Trophoblast cell (in vitro differentiated cells and primary cell): Measurements from ENCODE around the gene LCN15.

Experiments
- DNase-seq, 2 donors: peaks; one replicate each; pipeline ENCODE4 v3.0.0-alpha.2; 2016
- H2AFZ ChIP-seq: 2 replicates; pipeline ENCODE4 v1.6.1; 2013; ENCODE audit warnings: low read length, moderate library complexity, mild to moderate bottlenecking; ENCODE audit not compliant: insufficient read depth, poor library complexity
- H2AK5ac ChIP-seq: 2 replicates; pipeline ENCODE4 v1.6.1; 2013; ENCODE audit warnings: mild to moderate bottlenecking, low read length
- H2BK120ac ChIP-seq: 2 replicates; pipeline ENCODE4 v1.6.1; 2013; ENCODE audit warnings: low read length, mild to moderate bottlenecking, moderate library complexity; ENCODE audit not compliant: insufficient read depth, poor library complexity
- H2BK12ac ChIP-seq: 2 replicates; pipeline ENCODE4 v1.6.1; 2013; ENCODE audit warnings: mild to moderate bottlenecking, low read length, moderate library complexity
- H2BK5ac ChIP-seq: 2 replicates; pipeline ENCODE4 v1.6.1; 2013; ENCODE audit warnings: low read length, low read depth, moderate library complexity, mild to moderate bottlenecking; ENCODE audit not compliant: poor library complexity
- H3K14ac ChIP-seq: 2 replicates; pipeline ENCODE4 v1.6.1; 2013; ENCODE audit warnings: mild to moderate bottlenecking, low read length
- H3K18ac ChIP-seq: 2 replicates; pipeline ENCODE4 v1.6.1; 2013; ENCODE audit warnings: mild to moderate bottlenecking, low read length
- H3K23ac ChIP-seq: 2 replicates; pipeline ENCODE4 v1.6.1; 2013; ENCODE audit warnings: low read length
- H3K27ac ChIP-seq: 2 replicates; pipeline ENCODE4 v1.5.1; 2013; ENCODE audit warnings: low read depth, mild to moderate bottlenecking, inconsistent platforms, low read length, moderate library complexity
- H3K27me3 ChIP-seq: 2 replicates; pipeline ENCODE4 v1.6.1; 2013; ENCODE audit warnings: inconsistent platforms, mild to moderate bottlenecking, low read length, moderate library complexity; ENCODE audit not compliant: insufficient read depth
- H3K36me3 ChIP-seq, 2 experiments: 1 replicate in 1 of 2; 2 replicates in 1 of 2; pipeline ENCODE4 v1.6.1; 2013; ENCODE audit warnings: low read length in 2 of 2, mild to moderate bottlenecking in 2 of 2, moderate library complexity in 1 of 2; ENCODE audit not compliant: insufficient read depth in 2 of 2, control insufficient read depth in 1 of 2
- H3K4ac ChIP-seq: 2 replicates; pipeline ENCODE4 v1.6.1; 2013; ENCODE audit warnings: low read depth, mild to moderate bottlenecking, low read length, moderate library complexity
- H3K4me1 ChIP-seq, 2 experiments: 1 replicate in 1 of 2; 2 replicates in 1 of 2; pipeline ENCODE4 v1.6.1; 2013; ENCODE audit warnings: low read length in 2 of 2, mild to moderate bottlenecking in 2 of 2, moderate library complexity in 1 of 2; ENCODE audit not compliant: insufficient read depth in 2 of 2, control insufficient read depth in 1 of 2
- H3K4me2 ChIP-seq: 2 replicates; pipeline ENCODE4 v1.6.1; 2013; ENCODE audit warnings: inconsistent platforms, mild to moderate bottlenecking, low read length, moderate library complexity
- H3K4me3 ChIP-seq: 2 replicates; pipeline ENCODE4 v1.5.1; 2013; ENCODE audit warnings: mild to moderate bottlenecking, low read depth, low read length, inconsistent platforms
- H3K79me1 ChIP-seq: one replicate; pipeline ENCODE4 v1.6.1; 2013; ENCODE audit warnings: low read length
- H3K79me2 ChIP-seq: 2 replicates; pipeline ENCODE4 v1.6.1; 2013; ENCODE audit warnings: low read length, mild to moderate bottlenecking; ENCODE audit not compliant: control insufficient read depth, insufficient read depth, poor library complexity
- H3K9ac ChIP-seq: 2 replicates; pipeline ENCODE4 v1.6.1; 2013; ENCODE audit warnings: mild to moderate bottlenecking, low read length
- H3K9me3 ChIP-seq: 2 replicates; pipeline ENCODE4 v1.6.1; 2013; ENCODE audit warnings: low read depth, mild to moderate bottlenecking, control low read depth, inconsistent platforms, low read length; ENCODE audit not compliant: insufficient read depth
- H4K12ac ChIP-seq: 2 replicates; pipeline ENCODE4 v1.6.1; 2013; ENCODE audit warnings: low read depth, mild to moderate bottlenecking, low read length, moderate library complexity
- H4K8ac ChIP-seq: 2 replicates; pipeline ENCODE4 v1.6.1; 2013; ENCODE audit warnings: low read depth, mild to moderate bottlenecking, low read length, moderate library complexity
- H4K91ac ChIP-seq: one replicate; pipeline ENCODE4 v1.6.1; 2013; ENCODE audit warnings: low read depth, mild to moderate bottlenecking, low read length, moderate library complexity
- WGBS: extraction: QIAGEN DNeasy Blood & Tissue Kit; methylation state at CpG from one replicate; pipeline ENCODE4 v1.1.7; 2013; ENCODE audit warnings: missing lambda C conversion rate; ENCODE audit not compliant: insufficient read length, insufficient coverage; ENCODE audit errors: extremely low coverage; 5-methylcytosine and 5-hydroxymethylcytosine counted together

The LCN15 gene

DNA sequence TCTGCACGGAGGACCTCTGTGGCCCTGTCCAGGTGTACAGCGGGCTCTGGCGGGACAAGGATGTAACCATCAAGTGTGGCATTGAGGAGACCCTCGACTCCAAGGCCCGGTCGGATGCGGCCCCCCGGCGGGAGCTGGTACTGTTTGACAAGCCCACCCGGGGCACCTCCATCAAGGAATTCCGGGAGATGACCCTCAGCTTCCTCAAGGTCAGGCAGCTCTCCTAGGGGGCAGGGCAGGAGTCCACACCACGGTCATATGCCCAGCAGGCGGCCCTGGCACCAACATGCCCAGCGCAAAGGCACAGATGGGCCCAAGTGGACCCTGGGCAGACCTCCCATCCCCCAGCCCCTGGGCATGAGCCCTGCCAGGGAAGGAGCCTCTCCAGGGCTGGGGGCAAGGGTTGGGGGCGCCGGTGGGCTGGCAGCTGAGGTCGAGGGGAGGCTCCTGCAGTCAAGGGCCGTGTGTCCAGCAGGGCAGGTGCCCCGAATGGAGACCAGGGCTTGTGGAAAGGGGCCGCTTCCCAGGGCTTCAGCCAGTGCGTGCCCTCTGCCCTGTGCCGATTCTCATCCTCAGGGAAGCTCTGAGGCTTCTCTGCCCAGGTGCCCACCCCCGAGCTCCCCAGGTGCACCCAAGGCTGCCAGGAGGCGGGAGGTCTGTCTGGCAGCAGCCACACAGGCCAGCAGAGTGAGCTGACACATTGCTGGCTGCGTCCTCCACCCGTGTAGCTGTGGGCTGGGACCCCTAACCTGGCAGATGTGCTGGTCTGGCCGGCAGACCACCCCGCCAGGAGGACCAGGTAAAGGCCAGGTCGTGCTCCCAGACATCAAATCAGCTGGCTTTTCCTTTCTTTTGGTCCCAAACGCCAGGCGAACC, 42.0 kb downstream of the LCN15 start:
- H2AK5ac ChIP-seq = no peak overlapping the region
- H3K36me3 ChIP-seq = peaks cover 59 to 61% of the 10 kb centered on the region in 2 experiments
- no peaks in the 10 kb centered on the region for H3K27me3 ChIP-seq
- peaks cover 12 to 14% of the 10 kb centered on the region in 2 experiments for H3K4me1 ChIP-seq
- DNase-seq = no peak
- H3K9ac ChIP-seq = no peak overlapping the region
- H4K8ac ChIP-seq = no peak overlapping the region
- no peak overlapping the region for H3K4me3 ChIP-seq
- H2BK120ac ChIP-seq = no peak overlapping the region
- peaks cover 2% of the 10 kb centered on the region for H3K79me2 ChIP-seq
- H3K27ac ChIP-seq = no peak overlapping the region
- no peak overlapping the region for H2BK5ac ChIP-seq
- no peak overlapping the region for H2AFZ ChIP-seq
- H3K9me3 ChIP-seq = peaks cover 3% of the 10 kb centered on the region
- H3K79me1 ChIP-seq = peaks cover 6% of the 10 kb centered on the region
- H4K91ac ChIP-seq = no peak overlapping the region
- H3K4me2 ChIP-seq = no peak overlapping the region
- no peak overlapping the region for H2BK12ac ChIP-seq
- H3K23ac ChIP-seq = no peak overlapping the region
- H3K14ac ChIP-seq = no peak overlapping the region
- WGBS = no CpG with 5 or more reads among the region's 31 CpGs
- no peak overlapping the region for H4K12ac ChIP-seq
- no peak overlapping the region for H3K4ac ChIP-seq
- no peak overlapping the region for H3K18ac ChIP-seq

- no peak overlapping the region for H3K14ac ChIP-seq
- no CpG with 5 or more reads among the region's 30 CpGs for WGBS
- no peak overlapping the region for H4K91ac ChIP-seq
- no peak overlapping the region for H4K8ac ChIP-seq
- H3K23ac ChIP-seq = no peak overlapping the region
- peaks cover 6% of the 10 kb centered on the region for H3K79me1 ChIP-seq
- H3K27me3 ChIP-seq = no peaks in the 10 kb centered on the region
- H3K9ac ChIP-seq = no peak overlapping the region
- no peak overlapping the region for H3K4me2 ChIP-seq
- H3K9me3 ChIP-seq = peaks cover 3% of the 10 kb centered on the region
- no peak overlapping the region for H2BK12ac ChIP-seq
- no peak overlapping the region for H3K27ac ChIP-seq
- H2BK5ac ChIP-seq = no peak overlapping the region
- peaks cover 58 to 59% of the 10 kb centered on the region in 2 experiments for H3K36me3 ChIP-seq
- no peak overlapping the region for H2AFZ ChIP-seq
- H3K18ac ChIP-seq = no peak overlapping the region
- peaks cover 8 to 12% of the 10 kb centered on the region in 2 experiments for H3K4me1 ChIP-seq
- no peak overlapping the region for H3K4me3 ChIP-seq
- H2AK5ac ChIP-seq = no peak overlapping the region
- no peak overlapping the region for H2BK120ac ChIP-seq
- H3K4ac ChIP-seq = no peak overlapping the region
- H4K12ac ChIP-seq = no peak overlapping the region
- no peaks in the 10 kb centered on the region for H3K79me2 ChIP-seq
- no peak for DNase-seq
Observed at GRCh38 chr9:136721339-136722092, 42.8 kb downstream of the LCN15 start.

DNA sequence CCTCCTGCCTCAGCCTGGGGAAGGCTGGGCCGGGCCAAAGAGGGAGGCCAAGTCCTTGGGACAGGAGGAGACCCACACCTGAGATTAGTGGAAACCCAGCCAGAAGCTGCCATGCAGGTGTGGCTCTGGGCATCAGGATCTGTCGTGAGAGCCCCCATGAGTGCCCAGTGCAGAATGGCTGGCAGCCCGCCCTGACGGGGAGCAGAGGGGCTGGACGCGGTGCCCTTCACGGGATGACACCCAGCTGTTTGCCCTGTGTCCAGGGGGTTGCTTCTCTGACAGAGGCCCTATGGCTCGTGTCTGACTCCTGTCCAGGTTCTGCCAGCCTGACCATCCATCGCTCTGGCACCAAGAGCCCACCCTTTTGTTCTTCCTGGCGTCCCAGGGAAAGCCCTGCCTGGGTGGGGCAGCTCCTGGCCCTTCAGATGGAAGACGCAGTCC, 43.4 kb downstream of the LCN15 start:
- Histone ChIP-seq H3K36me3 (peaks cover 52 to 53% of the 10 kb centered on the region in 2 experiments), H3K79me2 (no peaks in the 10 kb centered on the region), H4K8ac (no peak overlapping the region), H2AK5ac (no peak overlapping the region), H3K23ac (no peak overlapping the region), H3K4me1 (peaks cover 2 to 6% of the 10 kb centered on the region in 2 experiments), H4K91ac (no peak overlapping the region), H3K4me2 (no peak overlapping the region), H2BK120ac (no peak overlapping the region), H2BK5ac (no peak overlapping the region), H3K4me3 (no peak overlapping the region), H3K9me3 (peaks cover 3% of the 10 kb centered on the region), H3K4ac (no peak overlapping the region), H3K14ac (no peak overlapping the region), H3K9ac (no peak overlapping the region), H3K27me3 (no peaks in the 10 kb centered on the region), H4K12ac (no peak overlapping the region), H2AFZ (no peak overlapping the region), H2BK12ac (no peak overlapping the region), H3K79me1 (peaks cover 4% of the 10 kb centered on the region), H3K27ac (no peak overlapping the region), H3K18ac (no peak overlapping the region)
- WGBS = no CpG with 5 or more reads among the region's 11 CpGs
- DNase-seq = no peak

DNA sequence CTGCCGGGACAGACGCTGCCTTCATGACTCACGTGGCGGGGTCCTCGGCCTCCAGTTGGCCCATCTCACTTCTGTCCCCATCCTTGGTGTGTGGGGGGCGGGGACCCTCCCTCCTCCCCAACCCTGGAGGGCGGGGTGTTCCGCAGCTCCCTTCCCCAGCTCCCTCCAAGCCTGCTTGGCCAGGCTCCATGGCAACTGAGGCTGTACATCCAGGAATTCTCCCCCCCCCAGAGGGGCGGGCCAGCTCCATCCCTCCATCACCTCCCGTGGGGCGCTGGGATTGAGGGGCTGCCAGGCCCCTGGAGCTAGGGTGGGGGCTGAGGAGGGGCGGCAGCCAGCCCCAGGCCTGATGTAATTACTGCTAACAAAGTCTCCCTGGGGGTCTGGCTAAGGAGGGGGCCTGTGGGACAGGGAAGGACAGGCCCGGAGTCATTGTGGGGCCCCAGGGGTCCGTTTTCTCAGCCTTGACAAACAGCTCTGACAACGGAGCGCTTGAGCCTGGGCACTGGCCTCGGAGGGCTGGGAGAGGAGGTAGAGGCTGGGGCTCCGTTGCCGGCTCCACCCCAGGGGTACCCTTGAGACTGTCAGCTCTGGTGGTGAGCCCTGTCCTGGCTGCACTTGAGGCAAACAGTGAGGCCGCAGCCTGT, 43.9 kb downstream of the LCN15 start:
- Histone ChIP-seq H2AFZ (no peak overlapping the region), H4K12ac (no peak overlapping the region), H4K8ac (no peak overlapping the region), H2BK120ac (no peak overlapping the region), H2BK12ac (no peak overlapping the region), H3K14ac (no peak overlapping the region), H3K36me3 (peaks cover 46 to 47% of the 10 kb centered on the region in 2 experiments), H3K4me2 (no peak overlapping the region), H3K9me3 (peaks cover 3% of the 10 kb centered on the region), H3K4ac (no peak overlapping the region), H4K91ac (no peak overlapping the region), H3K79me2 (no peaks in the 10 kb centered on the region), H3K79me1 (peaks cover under 1% of the 10 kb centered on the region), H3K4me1 (peaks cover 0 to 1% of the 10 kb centered on the region in 2 experiments), H3K9ac (no peak overlapping the region), H3K4me3 (no peak overlapping the region), H3K27ac (no peak overlapping the region), H3K18ac (no peak overlapping the region), H3K27me3 (no peaks in the 10 kb centered on the region), H2AK5ac (no peak overlapping the region), H3K23ac (no peak overlapping the region), H2BK5ac (no peak overlapping the region)
- no CpG with 5 or more reads among the region's 20 CpGs for WGBS
- DNase-seq = no peak
